ENCODE results near the gene GMDS. TPM values are rescaled to one million over a fixed set of nuclear protein-coding genes. Genes with fewer than 3 reads are reported as not detected.

GMDS gene
- total and polyA plus RNA-seq, 2 experiments from 2014 or later: 30.1 to 36.5 TPM

DNA sequence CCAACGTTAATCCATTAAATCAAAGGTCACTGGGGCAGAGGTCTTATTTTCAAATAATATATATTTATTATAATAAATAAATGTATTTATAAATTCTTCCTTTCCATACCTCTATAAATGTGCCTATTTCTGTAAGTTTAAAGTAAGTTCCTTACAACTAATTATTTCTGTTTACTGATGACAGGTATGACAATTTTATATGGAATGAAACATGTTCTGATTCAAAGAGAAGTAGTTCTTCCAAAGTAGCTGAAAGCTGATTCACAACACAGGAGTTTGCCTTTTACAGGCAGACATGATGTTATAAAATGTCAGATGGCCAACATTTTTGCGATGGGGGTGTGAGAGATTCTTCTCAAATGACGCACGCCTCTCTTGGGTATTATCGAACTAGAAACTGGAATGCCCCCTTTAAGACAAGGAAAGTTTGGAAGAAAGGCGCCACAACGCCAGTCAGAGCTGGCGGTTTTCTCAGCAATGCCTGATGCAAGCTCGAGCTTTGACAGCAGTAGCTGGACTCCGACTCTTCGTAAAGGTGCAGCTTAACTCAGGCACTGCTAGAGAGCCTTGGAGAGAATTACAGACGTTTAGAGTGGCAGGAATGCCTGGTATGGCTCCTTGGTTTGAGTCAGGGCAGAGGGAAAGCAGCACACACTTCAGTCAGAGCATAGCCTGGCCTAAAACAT, 543.6 kb downstream of the GMDS start (continued):
- TF ChIP-seq, protein P1, sequence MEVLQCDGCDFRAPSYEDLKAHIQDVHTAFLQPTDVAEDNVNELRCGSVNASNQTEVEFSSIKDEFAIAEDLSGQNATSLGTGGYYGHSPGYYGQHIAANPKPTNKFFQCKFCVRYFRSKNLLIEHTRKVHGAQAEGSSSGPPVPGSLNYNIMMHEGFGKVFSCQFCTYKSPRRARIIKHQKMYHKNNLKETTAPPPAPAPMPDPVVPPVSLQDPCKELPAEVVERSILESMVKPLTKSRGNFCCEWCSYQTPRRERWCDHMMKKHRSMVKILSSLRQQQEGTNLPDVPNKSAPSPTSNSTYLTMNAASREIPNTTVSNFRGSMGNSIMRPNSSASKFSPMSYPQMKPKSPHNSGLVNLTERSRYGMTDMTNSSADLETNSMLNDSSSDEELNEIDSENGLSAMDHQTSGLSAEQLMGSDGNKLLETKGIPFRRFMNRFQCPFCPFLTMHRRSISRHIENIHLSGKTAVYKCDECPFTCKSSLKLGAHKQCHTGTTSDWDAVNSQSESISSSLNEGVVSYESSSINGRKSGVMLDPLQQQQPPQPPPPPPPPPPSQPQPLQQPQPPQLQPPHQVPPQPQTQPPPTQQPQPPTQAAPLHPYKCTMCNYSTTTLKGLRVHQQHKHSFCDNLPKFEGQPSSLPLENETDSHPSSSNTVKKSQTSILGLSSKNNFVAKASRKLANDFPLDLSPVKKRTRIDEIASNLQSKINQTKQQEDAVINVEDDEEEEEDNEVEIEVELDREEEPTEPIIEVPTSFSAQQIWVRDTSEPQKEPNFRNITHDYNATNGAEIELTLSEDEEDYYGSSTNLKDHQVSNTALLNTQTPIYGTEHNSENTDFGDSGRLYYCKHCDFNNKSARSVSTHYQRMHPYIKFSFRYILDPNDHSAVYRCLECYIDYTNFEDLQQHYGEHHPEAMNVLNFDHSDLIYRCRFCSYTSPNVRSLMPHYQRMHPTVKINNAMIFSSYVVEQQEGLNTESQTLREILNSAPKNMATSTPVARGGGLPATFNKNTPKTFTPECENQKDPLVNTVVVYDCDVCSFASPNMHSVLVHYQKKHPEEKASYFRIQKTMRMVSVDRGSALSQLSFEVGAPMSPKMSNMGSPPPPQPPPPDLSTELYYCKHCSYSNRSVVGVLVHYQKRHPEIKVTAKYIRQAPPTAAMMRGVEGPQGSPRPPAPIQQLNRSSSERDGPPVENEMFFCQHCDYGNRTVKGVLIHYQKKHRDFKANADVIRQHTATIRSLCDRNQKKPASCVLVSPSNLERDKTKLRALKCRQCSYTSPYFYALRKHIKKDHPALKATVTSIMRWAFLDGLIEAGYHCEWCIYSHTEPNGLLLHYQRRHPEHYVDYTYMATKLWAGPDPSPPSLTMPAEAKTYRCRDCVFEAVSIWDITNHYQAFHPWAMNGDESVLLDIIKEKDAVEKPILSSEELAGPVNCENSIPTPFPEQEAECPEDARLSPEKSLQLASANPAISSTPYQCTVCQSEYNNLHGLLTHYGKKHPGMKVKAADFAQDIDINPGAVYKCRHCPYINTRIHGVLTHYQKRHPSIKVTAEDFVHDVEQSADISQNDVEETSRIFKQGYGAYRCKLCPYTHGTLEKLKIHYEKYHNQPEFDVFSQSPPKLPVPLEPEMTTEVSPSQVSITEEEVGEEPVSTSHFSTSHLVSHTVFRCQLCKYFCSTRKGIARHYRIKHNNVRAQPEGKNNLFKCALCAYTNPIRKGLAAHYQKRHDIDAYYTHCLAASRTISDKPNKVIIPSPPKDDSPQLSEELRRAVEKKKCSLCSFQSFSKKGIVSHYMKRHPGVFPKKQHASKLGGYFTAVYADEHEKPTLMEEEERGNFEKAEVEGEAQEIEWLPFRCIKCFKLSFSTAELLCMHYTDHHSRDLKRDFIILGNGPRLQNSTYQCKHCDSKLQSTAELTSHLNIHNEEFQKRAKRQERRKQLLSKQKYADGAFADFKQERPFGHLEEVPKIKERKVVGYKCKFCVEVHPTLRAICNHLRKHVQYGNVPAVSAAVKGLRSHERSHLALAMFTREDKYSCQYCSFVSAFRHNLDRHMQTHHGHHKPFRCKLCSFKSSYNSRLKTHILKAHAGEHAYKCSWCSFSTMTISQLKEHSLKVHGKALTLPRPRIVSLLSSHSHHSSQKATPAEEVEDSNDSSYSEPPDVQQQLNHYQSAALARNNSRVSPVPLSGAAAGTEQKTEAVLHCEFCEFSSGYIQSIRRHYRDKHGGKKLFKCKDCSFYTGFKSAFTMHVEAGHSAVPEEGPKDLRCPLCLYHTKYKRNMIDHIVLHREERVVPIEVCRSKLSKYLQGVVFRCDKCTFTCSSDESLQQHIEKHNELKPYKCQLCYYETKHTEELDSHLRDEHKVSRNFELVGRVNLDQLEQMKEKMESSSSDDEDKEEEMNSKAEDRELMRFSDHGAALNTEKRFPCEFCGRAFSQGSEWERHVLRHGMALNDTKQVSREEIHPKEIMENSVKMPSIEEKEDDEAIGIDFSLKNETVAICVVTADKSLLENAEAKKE (CRISPR knock-in tag; IDR thresholded peaks at IDR 0.05): no peak
- TF ChIP-seq, protein P2, sequence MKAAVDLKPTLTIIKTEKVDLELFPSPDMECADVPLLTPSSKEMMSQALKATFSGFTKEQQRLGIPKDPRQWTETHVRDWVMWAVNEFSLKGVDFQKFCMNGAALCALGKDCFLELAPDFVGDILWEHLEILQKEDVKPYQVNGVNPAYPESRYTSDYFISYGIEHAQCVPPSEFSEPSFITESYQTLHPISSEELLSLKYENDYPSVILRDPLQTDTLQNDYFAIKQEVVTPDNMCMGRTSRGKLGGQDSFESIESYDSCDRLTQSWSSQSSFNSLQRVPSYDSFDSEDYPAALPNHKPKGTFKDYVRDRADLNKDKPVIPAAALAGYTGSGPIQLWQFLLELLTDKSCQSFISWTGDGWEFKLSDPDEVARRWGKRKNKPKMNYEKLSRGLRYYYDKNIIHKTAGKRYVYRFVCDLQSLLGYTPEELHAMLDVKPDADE (IDR thresholded peaks at IDR 0.05): no peak
- TF ChIP-seq JUNB (IDR thresholded peaks at IDR 0.05; ENCODE audit: unreplicated experiment): no peak
- no peak for TF ChIP-seq CREB1 (CRISPR knock-in tag; IDR thresholded peaks at IDR 0.05; ENCODE audit: low read depth)
- TF ChIP-seq STAT1 (IDR thresholded peaks at IDR 0.05; ENCODE audit: unreplicated experiment): no peak

DNA sequence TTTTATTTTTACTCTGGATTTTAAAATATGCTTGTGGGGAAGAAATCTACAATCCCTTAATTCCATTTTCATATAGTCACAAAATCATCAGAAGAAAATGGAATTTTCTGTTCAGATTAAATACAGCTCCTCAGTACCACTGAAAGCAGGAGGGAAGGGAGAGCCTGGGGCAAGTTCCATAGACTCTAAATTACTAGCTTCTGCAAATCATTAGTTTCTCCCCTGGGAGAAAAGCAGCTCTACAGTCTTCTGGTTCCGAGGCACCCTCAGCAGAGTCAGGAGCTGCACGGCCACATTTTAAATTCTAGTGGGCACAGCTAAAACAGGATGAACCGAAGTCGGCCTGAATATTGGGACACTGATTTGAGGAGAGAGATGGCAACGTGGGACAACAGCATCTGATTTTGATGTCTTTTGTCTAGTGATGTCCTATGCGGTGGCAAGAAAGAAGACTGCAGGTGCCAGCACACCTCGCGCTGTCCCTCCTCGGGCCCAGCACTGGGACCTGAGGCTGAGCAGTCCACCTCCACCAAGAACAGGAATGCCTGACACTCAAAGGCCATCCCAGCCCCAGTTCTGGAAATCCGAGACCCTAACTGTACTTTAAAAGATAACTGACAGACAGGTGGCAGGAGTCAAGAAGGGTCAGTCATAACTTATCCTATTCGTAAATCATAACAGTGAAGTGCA, 545.0 kb downstream of the GMDS start:
- Histone ChIP-seq H3K27me3 (ENCODE audit: insufficient read depth) (no peaks in the 10 kb centered on the region), H3K36me3 (ENCODE audit: insufficient read depth) (no peaks in the 10 kb centered on the region), H4K20me1 (replicated peaks; ENCODE audit: insufficient read depth) (no peaks in the 10 kb centered on the region), H3K4me3 (no peak overlapping the region), H2AFZ (no peak overlapping the region), H3F3A (replicated peaks; ENCODE audit: low read depth) (no peaks in the 10 kb centered on the region), H3K9me2 (ENCODE audit: insufficient read depth) (no peaks in the 10 kb centered on the region), H3K4me1 (ENCODE audit: insufficient read depth) (no peaks in the 10 kb centered on the region), H3K27ac (ENCODE audit: low read depth) (no peak overlapping the region), H3K4me2 (no peak overlapping the region), H3K79me2 (replicated peaks; ENCODE audit: insufficient read depth) (no peaks in the 10 kb centered on the region)
- ATAC-seq: no peak
- DNase-seq (ENCODE audit: low spot score): no peak
- Mint-ChIP-seq H3K27ac (no peak overlapping the region), H3K4me3 (no peak overlapping the region), H3K36me3 (ENCODE audit: low read depth) (no peaks in the 10 kb centered on the region), H3K27me3 (ENCODE audit: insufficient read depth, low read depth, poor library complexity) (peaks cover 5% of the 10 kb centered on the region), H3K4me1 (peaks cover 11% of the 10 kb centered on the region; the same call in 2 of the 3 replicates), H3K9me3 (peaks cover 3% of the 10 kb centered on the region; the same call in 1 of the 3 replicates)
- TF ChIP-seq EZH2phosphoT487 (IDR thresholded peaks at IDR 0.05; ENCODE audit: unreplicated experiment): no peak
- no peak for TF ChIP-seq JUNB (IDR thresholded peaks at IDR 0.05; ENCODE audit: unreplicated experiment)
- no peak for TF ChIP-seq EZH2 (IDR thresholded peaks at IDR 0.05; ENCODE audit: low read depth, unreplicated experiment)
- no peak for TF ChIP-seq NANOG (IDR thresholded peaks at IDR 0.05; ENCODE audit: borderline replicate concordance)
- TF ChIP-seq, protein P3, sequence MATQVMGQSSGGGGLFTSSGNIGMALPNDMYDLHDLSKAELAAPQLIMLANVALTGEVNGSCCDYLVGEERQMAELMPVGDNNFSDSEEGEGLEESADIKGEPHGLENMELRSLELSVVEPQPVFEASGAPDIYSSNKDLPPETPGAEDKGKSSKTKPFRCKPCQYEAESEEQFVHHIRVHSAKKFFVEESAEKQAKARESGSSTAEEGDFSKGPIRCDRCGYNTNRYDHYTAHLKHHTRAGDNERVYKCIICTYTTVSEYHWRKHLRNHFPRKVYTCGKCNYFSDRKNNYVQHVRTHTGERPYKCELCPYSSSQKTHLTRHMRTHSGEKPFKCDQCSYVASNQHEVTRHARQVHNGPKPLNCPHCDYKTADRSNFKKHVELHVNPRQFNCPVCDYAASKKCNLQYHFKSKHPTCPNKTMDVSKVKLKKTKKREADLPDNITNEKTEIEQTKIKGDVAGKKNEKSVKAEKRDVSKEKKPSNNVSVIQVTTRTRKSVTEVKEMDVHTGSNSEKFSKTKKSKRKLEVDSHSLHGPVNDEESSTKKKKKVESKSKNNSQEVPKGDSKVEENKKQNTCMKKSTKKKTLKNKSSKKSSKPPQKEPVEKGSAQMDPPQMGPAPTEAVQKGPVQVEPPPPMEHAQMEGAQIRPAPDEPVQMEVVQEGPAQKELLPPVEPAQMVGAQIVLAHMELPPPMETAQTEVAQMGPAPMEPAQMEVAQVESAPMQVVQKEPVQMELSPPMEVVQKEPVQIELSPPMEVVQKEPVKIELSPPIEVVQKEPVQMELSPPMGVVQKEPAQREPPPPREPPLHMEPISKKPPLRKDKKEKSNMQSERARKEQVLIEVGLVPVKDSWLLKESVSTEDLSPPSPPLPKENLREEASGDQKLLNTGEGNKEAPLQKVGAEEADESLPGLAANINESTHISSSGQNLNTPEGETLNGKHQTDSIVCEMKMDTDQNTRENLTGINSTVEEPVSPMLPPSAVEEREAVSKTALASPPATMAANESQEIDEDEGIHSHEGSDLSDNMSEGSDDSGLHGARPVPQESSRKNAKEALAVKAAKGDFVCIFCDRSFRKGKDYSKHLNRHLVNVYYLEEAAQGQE (IDR thresholded peaks at IDR 0.05; ENCODE audit: unreplicated experiment): no peak
- no peak for TF ChIP-seq CREB1 (CRISPR knock-in tag; IDR thresholded peaks at IDR 0.05; ENCODE audit: low read depth)
- TF ChIP-seq, protein P2 (IDR thresholded peaks at IDR 0.05): no peak
